NCI-H748 (cell line): Measurements from ENCODE around the gene CCDC24.
A peak's percentile ranks its signal among the peaks of the same experiment; 100 is the strongest.

Experiments used
- DNase-seq: peaks from one replicate; lab custom pipeline; 2025; ENCODE audit not compliant: unreplicated experiment; lab: John Stamatoyannopoulos, UW

The CCDC24 gene

GRCh38 chr1:43991476-43992231, at the start of gene CCDC24:
TSS of gene CCDC24 (plus strand) at chr1:43991599. CDS start at chr1:43991879, 280 bp downstream.
- DNase-seq, result peak; percentile 96

- DNase-seq, result no peak
Measured at GRCh38 chr1:43942411-43942810, 49.0 kb upstream of the CCDC24 start.

- DNase-seq, result no peak
Measured at GRCh38 chr1:43944860-43945259, 46.5 kb upstream of the CCDC24 start.

GRCh38 chr1:43945674-43946235, 45.6 kb upstream of the CCDC24 start:
- DNase-seq, result no peak

- peak; percentile 99 for DNase-seq
Measured at GRCh38 chr1:43946236-43947060, 45.0 kb upstream of the CCDC24 start, which contains the start of gene IPO13. TSS of gene IPO13 (plus strand) at chr1:43946950. CDS start at chr1:43947601, 651 bp downstream.

- DNase-seq, result peak; percentile 62
Measured at GRCh38 chr1:43947061-43947873, 44.1 kb upstream of the CCDC24 start.

- DNase-seq, result no peak
Measured at GRCh38 chr1:43947874-43948437, 43.4 kb upstream of the CCDC24 start.

GRCh38 chr1:43949678-43950077, 41.7 kb upstream of the CCDC24 start:
- DNase-seq, result no peak

- no peak for DNase-seq
Measured at GRCh38 chr1:43951021-43951985, 40.1 kb upstream of the CCDC24 start.

GRCh38 chr1:43952731-43953346, 38.6 kb upstream of the CCDC24 start:
- peak; percentile 95 for DNase-seq

- DNase-seq, result no peak
Measured at GRCh38 chr1:43953361-43953760, 38.0 kb upstream of the CCDC24 start.

GRCh38 chr1:43954036-43954435, 37.4 kb upstream of the CCDC24 start:
- DNase-seq, result no peak

GRCh38 chr1:43956234-43956633, 35.2 kb upstream of the CCDC24 start:
- DNase-seq, result no peak

- DNase-seq, result no peak
Measured at GRCh38 chr1:43957407-43958040, 33.9 kb upstream of the CCDC24 start.

GRCh38 chr1:43958351-43959255, 32.8 kb upstream of the CCDC24 start:
- DNase-seq, result no peak

- no peak for DNase-seq
Measured at GRCh38 chr1:43960798-43961197, 30.6 kb upstream of the CCDC24 start.

GRCh38 chr1:43961692-43962091, 29.7 kb upstream of the CCDC24 start:
- DNase-seq, result no peak
